Right hindlimb (tissue), 1 donor: Measurements from ENCODE around the gene SUMF1.

Experiments used
- DNase-seq: peaks from one replicate; pipeline ENCODE4 v3.0.0-alpha.2; 2018

Gene SUMF1

GRCh38 chr3:4375911-4376310 lies 91.2 kb downstream of the SUMF1 start:
- DNase-seq = no peak

GRCh38 chr3:4373669-4374068 lies 93.4 kb downstream of the SUMF1 start:
- no peak for DNase-seq

DNA sequence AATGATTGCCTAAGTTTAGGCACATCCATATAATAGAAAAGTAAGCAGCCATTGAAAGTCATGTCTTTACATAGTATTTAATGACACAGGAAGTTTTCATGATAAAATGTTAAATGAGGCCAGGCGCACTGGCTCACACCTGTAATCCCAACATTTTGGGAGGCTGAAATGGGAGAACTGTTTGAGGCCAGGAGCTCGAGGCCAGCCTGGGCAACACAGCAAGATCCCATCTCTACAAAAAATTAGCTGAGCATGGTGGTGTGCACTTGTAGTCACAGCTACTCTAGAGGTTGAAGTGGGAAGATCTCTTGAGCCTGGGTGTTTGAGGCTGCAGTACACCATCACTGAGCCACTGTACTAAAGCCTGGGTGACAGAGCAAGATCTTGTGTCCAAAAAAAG lies 104.5 kb downstream of the SUMF1 start:
- no peak for DNase-seq

DNA sequence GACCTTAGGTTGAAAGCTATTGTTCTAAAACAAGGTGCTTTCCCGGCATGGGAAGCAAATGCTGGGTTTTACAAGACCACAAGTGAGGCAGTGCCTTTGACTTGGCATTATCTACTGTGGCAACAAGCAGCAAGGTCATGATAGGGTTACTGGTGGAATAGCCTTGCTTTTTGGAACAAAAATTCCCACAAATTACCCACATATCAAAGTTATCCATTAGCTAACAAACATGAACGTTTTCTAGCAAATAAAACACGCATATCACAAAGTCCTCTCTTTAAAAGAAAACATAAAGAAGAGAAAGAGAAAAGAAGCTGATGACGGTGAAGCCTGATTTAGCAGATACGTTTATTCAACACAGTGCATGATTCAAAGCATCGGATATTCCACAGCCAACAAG lies 106.3 kb downstream of the SUMF1 start:
- DNase-seq = no peak

- DNase-seq = no peak
Measured at GRCh38 chr3:4359805-4360502, 107.1 kb downstream of the SUMF1 start.

DNA sequence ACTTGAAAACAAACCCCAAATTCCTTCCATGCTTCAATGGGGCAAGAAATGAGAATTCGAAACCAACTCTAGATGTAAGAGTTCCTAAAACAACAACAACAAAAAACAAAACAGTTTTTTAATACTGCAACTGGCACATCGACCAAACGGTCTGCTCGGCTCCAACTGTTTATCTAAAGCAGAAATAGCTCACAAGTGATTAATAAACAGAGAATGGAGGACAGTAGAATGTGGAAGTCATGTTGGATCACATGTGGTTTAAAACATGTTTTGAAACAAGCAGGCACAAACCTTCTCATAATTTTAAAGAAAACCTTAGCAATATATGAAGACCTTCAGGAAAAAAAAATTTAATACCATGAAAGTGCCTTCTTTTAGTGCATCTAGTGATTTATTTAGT lies 108.8 kb downstream of the SUMF1 start:
- no peak for DNase-seq

- DNase-seq = no peak
Measured at GRCh38 chr3:4356546-4357410, 110.3 kb downstream of the SUMF1 start.

- DNase-seq = no peak
Measured at GRCh38 chr3:4356220-4356540, 110.9 kb downstream of the SUMF1 start.

DNA sequence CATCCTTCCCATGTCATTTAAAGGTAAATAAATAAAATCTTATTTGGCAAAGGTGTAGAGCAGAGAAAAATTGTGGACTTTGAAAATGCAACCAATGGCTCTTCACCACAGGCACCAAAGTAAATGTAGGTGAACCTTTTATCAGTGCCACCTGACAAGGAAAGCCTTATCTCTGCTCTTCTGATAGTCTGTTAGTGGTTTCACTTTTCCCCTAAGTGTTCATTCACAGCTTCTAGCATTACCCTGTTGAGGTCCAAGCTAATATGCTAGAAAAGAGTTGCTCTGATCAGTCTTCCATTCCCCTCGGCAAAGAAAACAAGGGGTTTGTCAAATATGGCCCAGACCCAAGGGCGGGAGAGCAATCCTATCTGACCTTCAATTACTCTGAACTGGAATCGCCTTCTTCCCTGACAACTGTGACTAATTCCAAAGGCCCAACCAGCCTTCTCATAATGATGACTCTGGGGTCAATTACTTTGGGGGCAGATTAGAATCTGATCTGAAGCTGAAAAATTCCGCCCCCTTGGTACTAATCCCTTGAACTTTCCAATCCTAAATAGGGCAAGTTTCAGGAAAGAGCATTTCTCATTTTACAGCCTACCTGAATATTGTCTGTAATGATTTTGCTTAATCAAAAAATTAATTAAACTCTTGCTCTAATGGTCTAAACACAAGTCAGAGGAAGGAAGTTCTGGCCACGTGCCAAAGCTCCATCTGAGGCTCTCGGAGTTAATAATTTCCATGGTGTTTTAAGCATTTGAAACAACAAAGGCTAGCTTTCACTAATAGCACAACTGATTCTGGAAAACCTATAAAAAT lies 111.5 kb downstream of the SUMF1 start:
- no peak for DNase-seq

GRCh38 chr3:4351872-4352271 lies 115.2 kb downstream of the SUMF1 start:
- no peak for DNase-seq

GRCh38 chr3:4351164-4351855 lies 115.8 kb downstream of the SUMF1 start:
- DNase-seq = no peak

GRCh38 chr3:4350789-4351163 lies 116.3 kb downstream of the SUMF1 start:
- DNase-seq = peak; percentile 31

- no peak for DNase-seq
Measured at GRCh38 chr3:4343258-4343657, 123.8 kb downstream of the SUMF1 start.

DNA sequence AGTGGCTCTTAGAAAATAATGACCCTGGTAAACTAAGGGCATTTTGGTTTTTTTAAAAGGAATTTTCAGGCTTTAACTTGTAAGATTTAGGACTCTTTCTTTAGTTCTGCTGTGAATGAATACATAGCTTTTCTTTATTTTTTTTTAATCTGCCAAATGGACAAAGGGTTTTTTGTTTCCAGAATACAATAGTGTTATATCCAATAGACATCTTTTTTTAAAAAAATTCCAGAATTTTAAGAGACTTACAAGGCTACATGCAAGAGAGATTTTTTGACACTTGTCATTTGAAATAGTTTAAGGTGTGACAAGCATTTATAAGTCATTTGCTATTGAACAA lies 125.8 kb downstream of the SUMF1 start:
- no peak for DNase-seq

DNA sequence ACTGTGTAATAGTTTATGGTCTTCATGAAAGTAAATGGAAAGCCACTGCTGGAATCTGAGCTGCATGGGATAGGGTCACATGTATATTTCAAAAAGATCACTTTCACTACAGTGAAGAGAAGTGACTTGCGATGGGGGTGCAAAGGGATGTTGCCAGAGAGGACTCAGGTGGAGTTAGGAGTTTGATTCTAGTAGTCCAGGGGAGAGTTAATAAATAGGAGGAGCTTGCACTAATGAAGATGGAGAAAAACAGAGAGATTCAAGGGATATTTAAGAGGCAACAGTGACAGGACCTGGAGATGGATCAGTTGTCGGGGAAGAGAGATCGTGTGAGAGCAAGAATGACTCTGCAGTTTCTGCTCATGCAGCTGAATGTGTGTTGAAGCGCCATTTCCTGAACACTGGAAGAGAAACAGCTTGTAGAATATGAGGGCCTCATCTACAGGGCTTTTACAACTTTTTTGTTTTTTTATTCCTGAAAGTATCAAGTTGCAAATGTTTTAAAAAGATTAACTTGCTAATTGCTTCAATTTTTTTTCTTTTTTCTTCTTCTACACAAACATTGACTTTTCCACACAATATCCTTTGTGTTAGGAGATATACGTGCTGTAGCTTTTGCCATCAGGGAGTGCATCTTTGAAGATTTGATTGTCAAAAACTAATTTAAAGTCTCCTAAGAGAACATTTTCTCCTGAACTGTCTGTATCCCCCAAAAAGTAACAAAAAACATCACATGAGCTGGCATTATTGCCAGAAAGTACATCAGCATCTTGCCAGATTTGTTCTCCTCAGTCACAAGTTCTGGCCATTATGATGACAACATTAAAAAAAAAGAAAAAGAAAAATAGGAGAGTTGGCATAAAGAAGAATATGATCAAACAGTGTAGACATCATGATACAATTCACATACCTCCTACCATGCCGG lies 126.4 kb downstream of the SUMF1 start:
- DNase-seq = no peak

DNA sequence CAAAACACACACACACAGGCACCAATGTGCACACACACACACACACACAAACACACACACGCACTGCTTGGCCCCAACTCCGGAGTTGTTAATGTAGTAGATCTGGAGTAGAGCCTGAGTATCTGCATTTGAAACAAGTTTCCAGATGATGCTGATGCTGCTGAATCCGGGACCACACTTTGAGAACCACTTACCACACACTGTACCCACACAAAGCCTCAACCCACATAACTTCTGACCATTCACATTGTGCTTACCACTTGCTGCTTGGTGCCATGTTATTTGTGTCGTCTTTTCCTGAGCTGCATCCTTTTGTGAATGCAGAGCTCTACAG lies 127.0 kb downstream of the SUMF1 start:
- DNase-seq = no peak

GRCh38 chr3:4338751-4339150 lies 128.3 kb downstream of the SUMF1 start:
- DNase-seq = no peak

DNA sequence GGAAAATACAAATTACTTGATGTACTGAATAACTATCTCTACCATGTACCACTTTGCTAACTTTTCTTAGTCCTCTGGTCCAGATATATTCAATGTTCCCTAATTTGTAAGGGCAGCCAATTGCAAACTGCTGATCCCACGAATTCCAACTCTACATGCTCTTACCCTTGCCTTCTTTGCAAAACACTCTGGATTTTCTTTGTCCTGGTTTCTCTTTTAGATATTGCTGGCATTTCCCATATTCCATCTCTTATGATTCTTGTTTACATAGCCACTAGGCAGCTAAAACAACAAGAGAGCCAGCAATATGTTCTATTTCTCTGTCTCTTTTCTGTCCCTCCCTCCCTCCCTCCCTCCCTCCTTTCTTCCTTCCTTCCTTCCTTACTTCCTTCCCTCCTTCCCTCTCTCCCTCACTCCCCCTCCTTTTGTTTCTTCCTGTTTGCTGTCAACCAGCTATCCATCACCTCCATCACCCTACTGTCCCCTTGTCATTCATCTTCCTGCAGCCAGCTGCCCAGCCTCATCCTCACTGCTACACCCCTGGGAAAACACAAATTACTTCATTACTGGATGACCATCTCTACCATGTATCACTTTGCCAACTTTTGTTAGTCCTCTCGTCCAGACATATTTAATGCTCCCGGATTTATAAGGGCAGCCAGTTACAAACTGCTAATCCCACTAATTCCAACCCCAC lies 130.1 kb downstream of the SUMF1 start:
- no peak for DNase-seq

GRCh38 chr3:4335840-4336562 lies 131.1 kb downstream of the SUMF1 start:
- no peak for DNase-seq

DNA sequence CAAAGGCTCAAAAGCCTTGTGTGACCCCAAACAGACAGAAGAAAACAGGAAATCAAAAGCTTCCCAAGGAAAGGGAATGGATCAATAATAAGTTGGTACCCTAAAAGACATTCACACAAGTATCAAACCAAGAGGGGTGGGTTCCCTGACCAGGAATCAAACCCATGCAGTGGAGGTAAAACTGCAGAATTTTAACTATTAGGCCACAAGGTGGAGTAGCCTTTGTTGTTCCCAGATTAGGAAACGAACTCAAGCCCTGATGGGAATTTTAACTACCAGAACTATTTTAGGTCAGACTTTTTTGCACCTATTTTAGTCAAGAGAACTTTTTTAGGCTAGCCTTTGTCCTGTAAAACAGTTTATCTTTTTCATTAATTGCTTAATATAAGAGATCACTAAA lies 132.5 kb downstream of the SUMF1 start:
- DNase-seq = no peak

GRCh38 chr3:4332991-4333390 lies 134.1 kb downstream of the SUMF1 start:
- DNase-seq = no peak
